Liver (tissue), 9 donors: ENCODE results near the gene GALR2. TPM values are rescaled to one million over a fixed set of nuclear protein-coding genes. Genes with fewer than 3 reads are reported as not detected.
"Not testable (repeated sequence)": the region's sequence is repeated elsewhere in the genome, so short reads cannot be mapped to it uniquely, and the experiment has no call there.

ENCODE experiments used
- DNase-seq: peaks from one replicate; pipeline ENCODE4 v3.0.0-alpha.2; 2017; ENCODE audit warnings: low spot score
- H3K27ac ChIP-seq, 2 donors: one replicate each; pipeline ENCODE4 v1.7.0; 2013; ENCODE audit warnings: inconsistent platforms in 2 of 2, low read length in 2 of 2, control low read depth in 1 of 2, low read depth in 1 of 2, mild to moderate bottlenecking in 1 of 2
- H3K27me3 ChIP-seq, 4 donors: one replicate each; pipeline versions ENCODE4 v1.6.1 to v1.7.0; 2013; ENCODE audit warnings: low read length in 3 of 4, inconsistent platforms in 1 of 4, mild to moderate bottlenecking in 1 of 4, moderate library complexity in 1 of 4; ENCODE audit not compliant: control insufficient read depth in 4 of 4, insufficient read depth in 4 of 4
- H3K36me3 ChIP-seq, 4 donors: one replicate each; pipeline versions ENCODE4 v1.6.1 to v1.7.0; 2013; ENCODE audit warnings: low read length in 3 of 4, mild to moderate bottlenecking in 3 of 4, low read depth in 1 of 4, moderate library complexity in 1 of 4; ENCODE audit not compliant: control insufficient read depth in 4 of 4, insufficient read depth in 3 of 4
- H3K4me1 ChIP-seq, 4 donors: one replicate each; pipeline versions ENCODE4 v1.6.1 to v1.7.0; 2013; ENCODE audit warnings: low read length in 3 of 4, mild to moderate bottlenecking in 3 of 4, moderate library complexity in 1 of 4; ENCODE audit not compliant: control insufficient read depth in 4 of 4, insufficient read depth in 4 of 4
- H3K4me3 ChIP-seq, 3 donors: one replicate each; pipeline versions ENCODE4 v1.6.1 to v1.7.0; 2013; ENCODE audit warnings: low read length in 3 of 3, control low read depth in 1 of 3, low read depth in 1 of 3, mild to moderate bottlenecking in 1 of 3
- H3K9ac ChIP-seq, 2 donors: one replicate each; pipeline ENCODE4 v1.7.0; 2013; ENCODE audit warnings: low read length in 2 of 2, mild to moderate bottlenecking in 2 of 2, moderate library complexity in 2 of 2, control low read depth in 1 of 2, low read depth in 1 of 2
- H3K9me3 ChIP-seq, 4 donors: one replicate each; pipeline versions ENCODE4 v1.6.1 to v1.7.0; 2013; ENCODE audit warnings: low read length in 3 of 4; ENCODE audit not compliant: control insufficient read depth in 4 of 4
- CTCF ChIP-seq: fragments of 150-350 bp; IDR thresholded peaks from 2 replicates; pipeline ENCODE4 v1.5.1; 2017; ENCODE audit warnings: improper control_type of control experiment, low read depth, low read length; ENCODE audit not compliant: missing input control
- EGR1 ChIP-seq, 2 donors: IDR thresholded peaks; 2 replicates each; pipeline ENCODE4 v1.6.1; 2016 to 2018; ENCODE audit warnings: antibody characterized with exemption in 2 of 2, low read depth in 2 of 2
- FOXA1 ChIP-seq: IDR thresholded peaks from 2 replicates; pipeline ENCODE4 v1.6.1; 2016; ENCODE audit warnings: antibody characterized with exemption
- FOXA2 ChIP-seq: IDR thresholded peaks from 2 replicates; pipeline ENCODE4 v1.6.1; 2016; ENCODE audit warnings: antibody characterized with exemption
- GABPA ChIP-seq, 2 donors: IDR thresholded peaks in 1 of 2; conservative IDR thresholded peaks in 1 of 2; 2 replicates each; pipeline ENCODE4 v1.6.1; 2016; ENCODE audit warnings: antibody characterized with exemption in 2 of 2, mild to moderate bottlenecking in 1 of 2, moderate library complexity in 1 of 2
- HNF4A ChIP-seq, 2 donors: conservative IDR thresholded peaks; 2 replicates each; pipeline ENCODE4 v1.6.1; 2016; ENCODE audit warnings: antibody characterized with exemption in 2 of 2, mild to moderate bottlenecking in 2 of 2
- HNF4G ChIP-seq: IDR thresholded peaks from 2 replicates; pipeline ENCODE4 v1.6.1; 2016; ENCODE audit warnings: antibody characterized with exemption
- JUND ChIP-seq, 2 donors: IDR thresholded peaks; 2 replicates each; pipeline ENCODE4 v1.6.1; 2016; ENCODE audit warnings: antibody characterized with exemption in 2 of 2
- NR2F2 ChIP-seq: IDR thresholded peaks from 2 replicates; pipeline ENCODE4 v1.6.1; 2016; ENCODE audit warnings: antibody characterized with exemption
- RAD21 ChIP-seq, 2 donors: IDR thresholded peaks; 2 replicates each; pipeline ENCODE4 v1.6.1; 2016; ENCODE audit warnings: antibody characterized with exemption in 2 of 2, mild to moderate bottlenecking in 2 of 2
- RXRA ChIP-seq, 2 donors: IDR thresholded peaks; 2 replicates each; pipeline ENCODE4 v1.6.1; 2017 to 2018; ENCODE audit warnings: antibody characterized with exemption in 2 of 2, mild to moderate bottlenecking in 1 of 2
- SP1 ChIP-seq: IDR thresholded peaks from 2 replicates; pipeline ENCODE4 v1.6.1; 2018; ENCODE audit warnings: antibody characterized with exemption, mild to moderate bottlenecking
- TAF1 ChIP-seq: conservative IDR thresholded peaks from 2 replicates; pipeline ENCODE4 v1.6.1; 2016; ENCODE audit warnings: antibody characterized with exemption, mild to moderate bottlenecking
- YY1 ChIP-seq: IDR thresholded peaks from 2 replicates; pipeline ENCODE4 v1.6.1; 2016; ENCODE audit warnings: antibody characterized with exemption, mild to moderate bottlenecking
- ZBTB33 ChIP-seq: IDR thresholded peaks from 2 replicates; pipeline ENCODE4 v1.6.1; 2016; ENCODE audit warnings: antibody characterized with exemption
- WGBS: extraction: QIAGEN DNeasy Blood & Tissue Kit; methylation state at CpG from one replicate; pipeline ENCODE4 v1.1.7; 2013; 5-methylcytosine and 5-hydroxymethylcytosine counted together
- polyA plus RNA-seq, 2 donors: library from polyadenylated mRNA; stranded (reverse) in 1 of 2; unstranded in 1 of 2; fragments of 200-250 nt in 1 of 2; fragments of >200 nt in 1 of 2; fragmentation: Nextera tagmentation in 1 of 2; extraction: Ambion mirVana in 1 of 2; gene quantifications; one replicate each; pipeline versions ENCODE4 v1.2.1 to v1.2.3, GENCODE V29; 2013 to 2015
- total RNA-seq, 2 donors: library from RNA; depleted of rRNA; stranded (reverse); fragments of >200 nt; gene quantifications; one replicate each; pipeline ENCODE4 v1.2.3, GENCODE V29; 2014
- TF ChIP-seq, protein P1 (sequence below): IDR thresholded peaks from 2 replicates; pipeline ENCODE4 v1.6.1; 2016; ENCODE audit warnings: antibody characterized with exemption
- TF ChIP-seq, protein P2 (sequence below): IDR thresholded peaks from 2 replicates; pipeline ENCODE4 v1.6.1; 2016; ENCODE audit warnings: antibody characterized with exemption, mild to moderate bottlenecking
- TF ChIP-seq, protein P3 (sequence below): IDR thresholded peaks from 2 replicates; pipeline ENCODE4 v1.6.1; 2016; ENCODE audit warnings: antibody characterized with exemption
- donor health status: healthy.
- donor health status: healthy.
- donor health status: healthy.
- donor health status: healthy.
- donor health status: healthy.

Gene GALR2
- total and polyA plus RNA-seq, 4 donors: 0.08 to 0.22 (median 0.14) TPM; not detected in 1

GRCh38 chr17:76056882-76057281 is 17.7 kb upstream of the GALR2 start:
- TF ChIP-seq RXRA (IDR thresholded peaks at IDR 0.05) (no peak), YY1 (no peak), JUND (IDR thresholded peaks at IDR 0.05) (no peak), ZBTB33 (no peak), SP1 (no peak), EGR1 (IDR thresholded peaks at IDR 0.05; ENCODE audit: low read depth in 2 of 2) (no peak), NR2F2 (no peak), FOXA1 (no peak)
- TF ChIP-seq, protein P1, sequence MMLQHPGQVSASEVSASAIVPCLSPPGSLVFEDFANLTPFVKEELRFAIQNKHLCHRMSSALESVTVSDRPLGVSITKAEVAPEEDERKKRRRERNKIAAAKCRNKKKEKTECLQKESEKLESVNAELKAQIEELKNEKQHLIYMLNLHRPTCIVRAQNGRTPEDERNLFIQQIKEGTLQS: no peak
- no peaks in the 10 kb centered on the region for H3K4me1 ChIP-seq
- H3K27me3 ChIP-seq: no peaks in the 10 kb centered on the region
- peaks cover 38 to 79% (median 56%) of the 10 kb centered on the region in 4 donors for H3K36me3 ChIP-seq
- WGBS: 91% methylated on average over 3 of the region's 3 CpGs
- no peak overlapping the region for H3K27ac ChIP-seq
- H3K9ac ChIP-seq: no peak overlapping the region
- H3K9me3 ChIP-seq: no peaks in the 10 kb centered on the region
- DNase-seq: no peak
- H3K4me3 ChIP-seq: no peak overlapping the region

GRCh38 chr17:76058264-76058663 is 16.3 kb upstream of the GALR2 start:
- not testable (repeated sequence) for H3K27me3 ChIP-seq, H3K4me1 ChIP-seq, H3K4me3 ChIP-seq, H3K9me3 ChIP-seq, H3K27ac ChIP-seq, H3K9ac ChIP-seq, DNase-seq
- peaks cover 34 to 81% (median 57%) of the 10 kb centered on the region in 4 donors for H3K36me3 ChIP-seq
- WGBS: 92% methylated on average over 6 of the region's 6 CpGs

- H3K27me3 ChIP-seq: no peaks in the 10 kb centered on the region
- no peaks in the 10 kb centered on the region for H3K9me3 ChIP-seq
- no peak overlapping the region for H3K4me3 ChIP-seq
- no peak overlapping the region for H3K9ac ChIP-seq
- no peak for DNase-seq
- WGBS: 90% methylated on average over 15 of the region's 15 CpGs
- H3K27ac ChIP-seq: no peak overlapping the region
- peaks cover 24 to 72% (median 57%) of the 10 kb centered on the region in 4 donors for H3K36me3 ChIP-seq
- no peaks in the 10 kb centered on the region for H3K4me1 ChIP-seq
- TF ChIP-seq, protein P2, sequence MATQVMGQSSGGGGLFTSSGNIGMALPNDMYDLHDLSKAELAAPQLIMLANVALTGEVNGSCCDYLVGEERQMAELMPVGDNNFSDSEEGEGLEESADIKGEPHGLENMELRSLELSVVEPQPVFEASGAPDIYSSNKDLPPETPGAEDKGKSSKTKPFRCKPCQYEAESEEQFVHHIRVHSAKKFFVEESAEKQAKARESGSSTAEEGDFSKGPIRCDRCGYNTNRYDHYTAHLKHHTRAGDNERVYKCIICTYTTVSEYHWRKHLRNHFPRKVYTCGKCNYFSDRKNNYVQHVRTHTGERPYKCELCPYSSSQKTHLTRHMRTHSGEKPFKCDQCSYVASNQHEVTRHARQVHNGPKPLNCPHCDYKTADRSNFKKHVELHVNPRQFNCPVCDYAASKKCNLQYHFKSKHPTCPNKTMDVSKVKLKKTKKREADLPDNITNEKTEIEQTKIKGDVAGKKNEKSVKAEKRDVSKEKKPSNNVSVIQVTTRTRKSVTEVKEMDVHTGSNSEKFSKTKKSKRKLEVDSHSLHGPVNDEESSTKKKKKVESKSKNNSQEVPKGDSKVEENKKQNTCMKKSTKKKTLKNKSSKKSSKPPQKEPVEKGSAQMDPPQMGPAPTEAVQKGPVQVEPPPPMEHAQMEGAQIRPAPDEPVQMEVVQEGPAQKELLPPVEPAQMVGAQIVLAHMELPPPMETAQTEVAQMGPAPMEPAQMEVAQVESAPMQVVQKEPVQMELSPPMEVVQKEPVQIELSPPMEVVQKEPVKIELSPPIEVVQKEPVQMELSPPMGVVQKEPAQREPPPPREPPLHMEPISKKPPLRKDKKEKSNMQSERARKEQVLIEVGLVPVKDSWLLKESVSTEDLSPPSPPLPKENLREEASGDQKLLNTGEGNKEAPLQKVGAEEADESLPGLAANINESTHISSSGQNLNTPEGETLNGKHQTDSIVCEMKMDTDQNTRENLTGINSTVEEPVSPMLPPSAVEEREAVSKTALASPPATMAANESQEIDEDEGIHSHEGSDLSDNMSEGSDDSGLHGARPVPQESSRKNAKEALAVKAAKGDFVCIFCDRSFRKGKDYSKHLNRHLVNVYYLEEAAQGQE: no peak
- TF ChIP-seq YY1 (no peak), CTCF (no peak), SP1 (no peak), RXRA (IDR thresholded peaks at IDR 0.05) (no peak), JUND (IDR thresholded peaks at IDR 0.05) (no peak), ZBTB33 (no peak), GABPA (IDR thresholded peaks at IDR 0.05 in 1 of 2, conservative IDR thresholded peaks at IDR 0.05 in 1 of 2) (no peak), HNF4G (no peak), NR2F2 (no peak), EGR1 (IDR thresholded peaks at IDR 0.05; ENCODE audit: low read depth in 2 of 2) (no peak), FOXA2 (no peak), HNF4A (conservative IDR thresholded peaks at IDR 0.05) (no peak), FOXA1 (no peak), TAF1 (no peak), RAD21 (IDR thresholded peaks at IDR 0.05) (no peak)
- TF ChIP-seq, protein P3, sequence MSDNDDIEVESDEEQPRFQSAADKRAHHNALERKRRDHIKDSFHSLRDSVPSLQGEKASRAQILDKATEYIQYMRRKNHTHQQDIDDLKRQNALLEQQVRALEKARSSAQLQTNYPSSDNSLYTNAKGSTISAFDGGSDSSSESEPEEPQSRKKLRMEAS: no peak
Measured at GRCh38 chr17:76063875-76064546, 10.6 kb upstream of the GALR2 start.
